LoVo (cell line): ENCODE results near the gene PLEKHG4B.
"Not testable (repeated sequence)": the region's sequence is repeated elsewhere in the genome, so short reads cannot be mapped to it uniquely, and the experiment has no call there.

Experiments
- DNase-seq: peaks from one replicate; pipeline ENCODE4 v3.0.0-alpha.2; 2016; ENCODE audit warnings: low spot score

PLEKHG4B gene

DNA sequence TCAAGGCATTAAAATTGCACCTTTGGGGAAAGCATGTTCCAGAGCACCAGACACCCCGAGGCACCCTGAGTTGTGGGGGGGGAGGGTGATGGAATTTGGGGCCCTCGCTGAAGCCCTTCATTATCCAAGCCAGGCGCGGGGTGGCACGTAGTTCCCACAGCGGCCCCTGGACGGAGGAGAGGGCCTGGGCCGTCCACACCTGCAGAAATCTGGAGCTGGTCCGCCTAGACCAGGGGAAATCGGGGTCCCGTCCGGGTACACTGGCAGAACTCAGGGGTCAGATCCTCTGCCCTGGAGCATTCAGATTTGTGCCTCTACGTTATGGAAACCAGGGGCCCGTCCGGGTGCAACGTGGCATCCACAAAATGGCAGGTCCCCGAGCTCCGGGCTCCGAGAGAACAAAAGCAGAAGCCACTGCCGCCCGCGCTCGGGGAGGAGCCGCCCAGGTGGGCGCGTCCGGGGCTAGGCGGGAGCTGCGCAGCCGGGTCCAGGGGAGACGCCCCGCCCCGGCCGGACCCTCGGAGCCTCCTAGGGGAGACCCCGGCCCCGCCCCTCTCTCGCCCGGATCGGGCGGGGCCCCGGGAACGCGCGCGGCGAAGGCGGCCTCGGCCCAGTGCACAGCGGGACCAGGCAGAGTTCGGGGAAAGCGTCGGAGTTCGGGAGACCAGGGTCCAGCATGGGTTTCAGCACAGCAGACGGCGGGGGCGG lies at the start of gene PLEKHG4B:
Gene PLEKHG4B (plus strand): TSS at position 613 of the 708 bp plus-strand sequence. CDS start 64 bp downstream, at position 677.
- DNase-seq, result no peak

- peak; percentile 39 for DNase-seq
Observed at GRCh38 chr5:42250-42649, 49.7 kb upstream of the PLEKHG4B start.

GRCh38 chr5:48192-48591 lies 43.8 kb upstream of the PLEKHG4B start:
- no peak for DNase-seq

DNA sequence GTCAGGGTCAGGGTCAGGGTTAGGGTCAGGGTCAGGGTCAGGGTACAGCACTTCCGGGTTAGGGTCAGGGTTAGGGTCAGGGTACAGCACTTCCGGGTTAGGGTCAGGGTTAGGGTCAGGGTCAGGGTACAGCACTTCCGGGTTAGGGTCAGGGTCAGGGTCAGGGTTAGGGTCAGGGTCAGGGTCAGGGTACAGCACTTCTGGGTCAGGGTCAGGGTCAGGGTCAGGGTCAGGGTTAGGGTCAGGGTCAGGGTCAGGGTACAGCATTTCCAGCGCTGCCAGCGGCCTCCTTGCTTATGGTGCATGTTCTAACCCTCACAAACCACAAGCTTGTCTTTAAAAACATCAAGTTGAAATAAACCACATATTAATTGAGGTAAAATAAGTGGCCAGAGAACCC lies 42.4 kb upstream of the PLEKHG4B start:
- DNase-seq, result not testable (repeated sequence)

- no peak for DNase-seq
Observed at GRCh38 chr5:49953-50544, 41.9 kb upstream of the PLEKHG4B start.

DNA sequence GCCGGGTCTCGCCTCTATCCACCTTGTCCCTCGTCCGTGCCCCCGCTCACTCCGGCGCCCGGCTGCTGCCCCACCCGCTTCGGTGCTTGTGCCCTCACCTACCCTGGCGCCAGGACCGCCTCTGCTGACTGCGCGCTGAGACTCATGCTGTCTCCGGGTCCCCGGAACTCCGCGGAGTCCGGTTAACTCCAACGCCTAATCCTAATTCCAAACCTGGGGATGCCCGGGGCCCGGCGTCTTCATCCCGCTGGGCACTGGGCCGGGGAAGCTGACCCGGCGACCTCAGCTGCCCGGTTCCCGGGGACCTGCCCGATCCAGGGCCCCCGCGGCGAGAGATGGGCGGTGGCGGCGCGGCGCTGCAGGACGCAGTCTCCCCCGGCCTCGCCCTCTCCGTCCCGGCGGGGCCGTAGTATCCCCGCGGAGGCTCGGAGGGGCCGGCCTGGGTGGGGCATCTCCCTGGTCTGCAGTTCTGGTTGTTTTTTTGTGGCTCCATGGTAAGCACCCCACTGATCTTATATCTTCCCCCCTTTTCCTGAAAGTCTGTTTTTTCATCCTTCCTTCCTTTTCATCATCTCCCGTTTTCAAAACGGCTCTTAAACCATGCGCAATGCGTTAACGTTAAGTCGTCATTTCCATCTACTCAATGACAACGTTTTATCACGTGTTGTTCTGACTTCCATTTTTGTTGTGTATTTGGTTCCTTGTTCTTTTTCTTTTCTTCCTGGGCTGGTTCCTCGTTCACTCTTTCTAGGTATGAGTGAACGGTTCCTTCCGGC lies 41.1 kb upstream of the PLEKHG4B start:
- DNase-seq, result no peak

DNA sequence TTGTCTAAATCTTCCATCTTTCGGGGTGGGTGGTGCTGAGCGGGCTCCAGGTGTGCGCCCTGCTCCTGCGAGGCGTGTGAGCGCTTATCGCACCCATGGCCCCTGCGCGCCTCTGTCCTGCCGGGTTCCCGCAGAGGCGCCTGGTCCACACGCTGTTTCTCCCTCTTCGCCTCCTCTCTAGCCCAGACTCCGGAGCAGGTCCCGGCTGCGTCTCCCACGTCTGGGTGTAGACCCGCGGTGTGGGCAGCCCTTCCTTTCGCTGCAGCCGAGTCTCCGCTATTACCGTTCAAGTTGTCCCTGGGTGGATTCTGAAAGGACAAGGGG lies 40.5 kb upstream of the PLEKHG4B start:
- DNase-seq, result no peak

DNA sequence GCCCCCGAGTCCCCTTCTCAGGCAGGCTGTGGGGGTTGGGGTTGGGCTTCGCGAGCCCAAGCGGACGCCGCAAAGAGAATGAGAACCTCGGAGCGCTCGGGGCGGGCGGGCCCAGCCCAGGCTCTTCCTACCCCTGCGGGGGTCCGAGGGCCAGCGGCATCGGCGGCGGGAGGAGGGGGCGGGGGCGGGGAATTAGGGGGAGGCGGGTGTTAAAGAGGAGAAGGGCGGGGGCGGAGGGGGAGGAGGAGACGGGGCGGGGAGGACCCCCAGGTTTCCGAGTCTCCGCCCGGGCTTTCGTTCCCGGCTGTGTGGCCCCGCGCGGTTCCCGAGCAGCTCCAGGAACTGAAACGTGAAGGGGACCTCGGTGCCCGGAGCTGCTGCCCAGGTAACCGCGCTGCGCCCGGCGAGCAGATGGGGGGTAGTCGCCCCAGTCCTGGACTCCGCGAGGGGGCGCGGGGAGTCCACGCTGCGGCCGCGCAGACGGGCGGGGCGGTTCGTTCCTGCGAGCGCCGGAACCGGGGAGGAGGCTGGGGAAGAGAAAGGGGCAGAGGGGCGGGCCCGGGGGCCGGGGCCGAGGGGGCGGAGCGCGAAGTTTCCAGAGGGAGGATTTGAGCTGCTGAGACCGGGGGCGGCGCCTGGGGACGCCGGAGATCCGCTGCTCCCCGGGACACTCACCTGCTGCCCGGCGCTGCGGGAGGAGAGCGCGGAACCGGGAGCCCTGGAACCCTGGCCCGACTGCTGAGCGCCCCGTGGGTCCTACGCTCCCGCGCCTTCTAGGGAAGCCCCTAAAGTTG lies 38.4 kb upstream of the PLEKHG4B start:
- no peak for DNase-seq

GRCh38 chr5:54175-54730 lies 37.7 kb upstream of the PLEKHG4B start:
- no peak for DNase-seq

DNA sequence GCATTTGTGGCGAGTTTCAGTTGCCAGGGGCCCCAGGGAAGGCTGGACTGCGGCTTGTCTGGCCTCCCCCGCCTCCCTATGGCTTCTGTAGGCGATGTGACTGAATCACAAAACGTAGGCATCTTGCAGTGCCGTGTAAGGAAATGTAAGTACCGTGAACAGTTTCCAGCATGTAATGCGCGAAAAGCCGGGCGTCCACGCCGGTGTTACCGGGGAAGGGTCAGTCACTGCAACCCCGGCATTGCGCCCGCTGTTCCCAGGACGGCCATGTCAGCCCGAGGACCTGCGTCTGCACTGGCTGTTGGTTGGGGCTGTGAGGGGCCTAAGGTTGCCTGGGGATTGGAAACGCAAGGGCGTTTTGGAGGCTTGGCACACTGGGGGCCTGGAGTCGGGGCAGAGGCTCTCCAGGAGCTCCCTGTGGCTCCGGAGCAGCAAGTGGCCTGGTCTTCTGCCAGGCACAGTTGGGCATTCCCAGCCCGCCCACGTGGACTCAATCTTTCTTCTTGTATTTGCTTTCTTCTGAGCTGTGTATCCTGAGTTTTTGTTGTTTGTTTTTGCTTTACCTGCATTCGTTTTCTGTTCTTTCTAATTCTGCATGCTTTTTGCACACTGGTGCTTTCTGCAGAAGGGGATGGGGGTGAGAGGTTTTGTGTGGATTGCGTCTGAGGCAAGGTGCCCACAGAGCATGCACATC lies 36.9 kb upstream of the PLEKHG4B start:
- DNase-seq, result no peak

DNA sequence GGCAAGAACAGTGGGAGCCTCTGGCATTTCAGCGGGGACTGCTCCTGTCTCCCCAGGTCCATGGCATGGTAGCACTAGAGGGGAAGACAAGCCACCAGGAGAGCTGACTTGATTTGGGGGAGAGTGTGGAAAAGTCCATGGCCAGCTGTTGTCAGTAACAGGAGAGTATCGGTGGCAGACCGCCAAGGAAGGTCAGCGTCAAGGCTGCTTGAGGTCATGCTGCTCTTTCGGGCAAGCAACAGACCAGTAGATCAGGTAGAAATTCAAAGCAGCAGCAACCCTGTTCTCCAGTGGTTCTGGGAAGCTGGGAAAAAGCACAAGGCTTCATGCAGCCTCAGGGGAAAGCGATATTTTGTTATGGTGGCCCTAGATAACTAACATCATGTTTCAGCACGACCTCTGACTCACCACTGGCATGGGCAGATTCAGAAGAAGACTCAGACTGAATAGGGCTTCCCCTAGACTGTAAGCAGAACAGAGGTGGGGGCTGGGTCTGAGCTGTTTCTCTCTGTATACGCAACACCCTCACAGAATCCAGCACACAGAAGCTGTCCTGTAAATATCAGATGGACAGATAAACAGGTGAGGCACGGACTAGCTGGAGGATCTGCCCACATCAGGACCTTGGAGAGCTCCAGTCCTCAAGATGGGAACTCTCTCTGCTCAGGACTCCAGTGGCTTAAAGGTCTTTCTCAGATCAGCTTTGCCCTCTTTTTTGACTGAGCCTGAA lies 35.2 kb upstream of the PLEKHG4B start:
- peak; percentile 51 for DNase-seq

- DNase-seq, result not testable (repeated sequence)
Observed at GRCh38 chr5:60250-60649, 31.7 kb upstream of the PLEKHG4B start.

DNA sequence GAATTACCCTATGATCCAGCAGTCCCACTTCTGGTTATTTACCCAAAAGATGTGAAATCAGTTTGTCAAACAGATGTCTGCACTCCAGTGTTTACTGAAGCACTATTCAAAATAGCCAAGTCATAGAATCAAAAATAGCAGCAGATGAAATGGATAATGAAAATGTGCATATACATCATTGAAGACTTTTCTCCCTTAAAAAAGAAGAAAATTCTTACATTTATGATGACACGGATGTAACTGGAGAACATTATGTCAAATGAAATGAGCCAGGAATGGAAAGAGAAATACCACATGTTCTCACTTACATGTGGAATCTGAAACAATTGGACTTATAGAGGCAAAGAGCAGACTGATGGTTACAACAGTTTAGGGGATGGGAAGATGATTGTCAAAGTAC lies 21.5 kb upstream of the PLEKHG4B start:
- DNase-seq, result no peak

DNA sequence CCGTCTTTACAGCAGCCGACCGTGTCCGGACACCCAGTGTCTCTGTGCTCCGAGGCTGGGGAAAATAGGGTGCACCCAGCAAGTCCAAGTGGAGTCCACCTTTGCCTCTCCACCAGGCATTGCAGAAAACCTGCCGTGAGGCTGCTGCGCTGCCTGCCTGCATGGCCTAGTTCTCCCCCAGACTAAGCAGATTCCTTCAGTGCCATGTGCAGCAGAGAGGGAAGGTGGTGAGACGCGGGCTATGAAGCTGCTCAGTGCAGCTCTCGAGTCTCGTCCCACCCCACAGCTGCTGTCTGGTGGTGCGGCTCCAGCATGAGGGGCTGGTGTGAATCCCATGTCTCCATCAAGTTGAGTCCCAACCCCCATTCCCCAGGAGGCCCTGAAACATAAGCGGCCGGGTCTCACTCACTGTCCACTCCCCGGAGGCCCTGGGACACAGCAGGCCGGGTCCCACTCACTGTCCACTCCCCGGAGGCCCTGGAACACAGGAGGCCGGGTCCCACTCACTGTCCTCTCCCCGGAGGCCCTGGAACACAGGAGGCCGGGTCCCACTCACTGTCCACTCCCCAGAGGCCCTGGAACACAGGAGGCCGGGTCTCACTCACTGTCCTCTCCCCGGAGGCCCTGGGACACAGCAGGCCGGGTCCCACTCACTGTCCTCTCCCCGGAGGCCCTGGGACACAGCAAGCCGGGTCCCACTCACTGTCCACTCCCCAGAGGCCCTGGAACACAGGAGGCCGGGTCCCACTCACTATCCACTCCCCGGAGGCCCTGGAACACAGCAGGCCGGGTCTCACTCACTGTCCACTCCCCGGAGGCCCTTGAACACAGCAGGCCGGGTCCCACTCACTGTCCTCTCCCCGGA lies 19.4 kb upstream of the PLEKHG4B start:
- DNase-seq, result not testable (repeated sequence)

GRCh38 chr5:73181-73447 lies 18.9 kb upstream of the PLEKHG4B start:
- DNase-seq, result not testable (repeated sequence)

DNA sequence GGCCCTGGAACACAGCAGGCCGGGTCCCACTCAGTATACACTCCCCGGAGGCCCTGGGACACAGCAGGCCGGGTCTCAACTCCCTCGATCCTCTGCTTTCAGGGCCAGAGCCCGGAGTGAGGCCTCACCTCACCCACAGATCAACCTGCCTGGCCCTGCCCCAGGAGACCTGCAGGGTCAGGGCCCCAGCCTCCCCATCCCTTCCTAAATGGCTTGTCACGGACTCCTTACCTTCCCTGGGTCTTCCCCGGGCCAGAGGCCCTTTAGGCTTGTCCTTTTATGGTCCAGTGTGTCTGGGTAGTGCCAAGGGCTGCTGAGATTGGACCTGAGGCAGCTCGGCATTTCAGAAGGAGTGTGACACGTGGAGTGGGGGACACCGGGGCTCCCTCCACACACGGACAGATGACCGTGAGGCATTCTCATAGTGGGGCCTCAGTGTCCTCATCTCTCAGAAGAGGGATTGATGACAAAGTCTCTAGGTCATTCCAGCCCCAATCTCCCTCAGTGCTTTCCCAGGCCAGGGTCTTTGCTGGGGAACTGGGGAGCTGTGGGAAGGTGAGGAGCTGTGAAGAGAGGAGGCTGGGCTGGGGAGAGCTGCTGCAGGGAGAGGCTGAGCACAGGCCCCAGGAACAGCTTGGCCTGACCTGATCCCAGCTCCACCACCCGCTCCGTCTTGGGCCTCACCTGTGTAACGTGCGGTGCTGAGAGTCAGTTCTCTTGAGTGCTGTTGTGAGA lies 18.0 kb upstream of the PLEKHG4B start:
- DNase-seq, result no peak

GRCh38 chr5:74503-75109 lies 17.4 kb upstream of the PLEKHG4B start:
- no peak for DNase-seq

GRCh38 chr5:75331-76320 lies 16.3 kb upstream of the PLEKHG4B start:
- no peak for DNase-seq
